IPS-NIHi11 (cell line): Measurements from ENCODE around the gene AGO3.
A peak's percentile ranks its signal among the peaks of the same experiment; 100 is the strongest.
"Not testable (repeated sequence)": the region's sequence is repeated elsewhere in the genome, so short reads cannot be mapped to it uniquely, and the experiment has no call there.

Experiments used
- DNase-seq: peaks from one replicate; pipeline ENCODE4 v3.0.0; 2012; ENCODE audit warnings: mixed read lengths, low spot score

Gene AGO3

DNA sequence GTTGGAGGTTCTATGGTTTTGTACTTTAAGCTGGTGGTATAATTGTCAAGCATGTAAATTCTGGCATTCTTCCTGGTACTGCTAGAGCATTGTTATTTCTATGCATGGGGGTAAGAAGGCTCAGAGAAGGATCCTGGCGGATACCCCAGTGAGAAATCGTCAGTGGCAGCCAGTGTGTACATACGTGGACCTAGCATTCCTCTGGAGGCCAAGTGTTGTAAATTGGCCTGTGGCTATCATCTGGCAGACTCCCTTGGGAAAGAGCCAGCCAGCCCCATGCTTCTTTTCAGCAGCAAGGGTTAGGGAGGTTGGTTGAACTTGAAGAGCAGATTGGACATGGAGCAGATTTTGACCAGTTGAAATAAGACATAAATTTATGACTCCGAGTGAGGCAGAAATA, 5.2 kb upstream of the AGO3 start:
- DNase-seq, result no peak

DNA sequence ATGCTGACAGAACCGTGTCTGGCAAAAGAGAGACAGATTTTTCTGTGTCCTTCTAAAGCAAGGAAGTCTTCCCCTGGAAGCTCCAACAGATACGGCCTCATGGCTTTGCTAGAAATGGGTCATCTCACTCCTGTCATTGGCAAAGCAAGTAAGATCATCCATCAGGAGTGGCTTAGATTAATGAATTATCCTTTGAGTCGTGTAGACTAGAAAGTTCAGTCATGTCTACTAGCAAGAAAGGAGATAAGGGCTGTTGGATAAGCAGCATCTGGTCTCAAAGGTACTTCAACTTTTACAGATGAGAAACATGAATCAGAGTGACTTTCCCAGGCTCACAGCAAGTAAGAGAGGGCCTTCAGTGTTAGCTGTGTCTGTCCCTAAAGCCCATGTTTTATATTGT, 3.4 kb upstream of the AGO3 start:
- DNase-seq, result no peak

DNA sequence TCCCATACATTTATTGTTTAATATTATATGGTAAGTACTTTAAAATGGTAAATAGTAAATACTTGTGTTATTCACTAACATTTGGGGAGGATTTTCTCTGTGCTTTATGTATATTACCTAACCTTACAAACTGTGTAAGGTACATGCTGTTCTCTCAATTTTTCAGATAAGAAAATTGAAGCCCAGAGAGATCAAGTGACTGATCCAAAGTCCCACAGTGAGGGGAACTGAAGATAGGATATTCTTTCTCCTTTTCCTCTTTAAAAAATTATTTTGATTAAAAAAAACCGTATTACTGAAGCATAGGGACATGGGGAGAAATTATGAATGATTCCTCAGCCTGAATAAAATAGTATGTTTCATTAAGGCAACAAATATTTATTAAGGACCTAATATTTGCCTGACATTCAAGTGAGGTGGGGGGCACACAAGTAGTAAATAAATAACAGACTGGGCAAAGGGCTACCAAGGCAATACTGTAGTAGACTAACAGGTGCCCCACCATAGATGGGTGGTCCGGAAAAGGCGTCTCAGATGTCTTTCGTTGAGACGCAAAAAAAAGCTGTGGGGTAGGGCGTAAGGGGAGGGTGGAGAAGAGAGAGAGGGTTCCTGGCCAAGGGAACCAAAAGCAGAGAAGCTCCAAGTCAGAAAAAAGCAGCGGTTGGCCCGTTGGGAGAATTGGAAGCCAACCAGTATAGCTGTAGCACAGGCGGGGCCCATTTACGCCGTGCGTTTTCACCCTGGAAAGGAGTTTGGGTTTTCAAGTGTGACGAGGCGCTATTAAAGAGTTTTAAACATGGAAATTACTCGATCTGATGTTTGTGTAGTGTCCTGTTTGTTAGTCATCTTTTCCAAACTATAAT, 944 bp upstream of the AGO3 start:
- peak; percentile 73 for DNase-seq

DNA sequence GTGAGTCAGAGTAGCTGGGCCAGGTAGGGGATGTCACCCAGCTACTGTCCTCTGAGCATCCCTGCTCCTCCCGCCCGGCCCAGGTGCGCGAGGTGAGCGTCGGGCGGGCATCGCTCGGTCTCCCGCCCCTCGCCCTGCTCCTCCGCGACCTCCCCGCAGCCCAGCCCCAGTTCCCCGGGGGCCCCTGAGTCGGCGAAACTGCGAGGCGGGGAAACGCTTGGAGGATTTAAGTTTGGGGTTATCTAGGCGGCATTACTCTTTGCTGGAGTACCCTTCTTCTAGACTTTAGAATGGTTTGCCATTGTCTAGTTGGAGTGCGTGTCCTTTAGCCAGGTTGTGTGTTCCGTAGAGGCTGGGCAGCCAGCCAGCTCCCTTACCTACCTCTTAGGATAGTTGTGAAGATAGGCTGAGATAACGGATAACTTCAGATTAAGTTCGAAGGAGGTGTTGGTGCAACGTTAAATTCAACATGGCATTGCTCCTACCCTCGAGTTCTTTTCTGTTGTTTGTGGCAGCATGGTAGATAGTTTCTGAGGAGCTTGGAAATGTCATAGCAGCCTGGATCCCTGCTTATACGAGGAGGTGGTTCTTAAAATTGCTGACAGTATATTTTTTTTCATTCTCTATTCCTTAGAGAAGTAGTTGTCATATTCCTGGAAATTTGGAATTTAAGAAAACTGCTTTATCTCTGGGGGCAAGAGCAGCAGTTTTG, 697 bp downstream of the AGO3 start:
- peak; percentile 10 for DNase-seq

DNA sequence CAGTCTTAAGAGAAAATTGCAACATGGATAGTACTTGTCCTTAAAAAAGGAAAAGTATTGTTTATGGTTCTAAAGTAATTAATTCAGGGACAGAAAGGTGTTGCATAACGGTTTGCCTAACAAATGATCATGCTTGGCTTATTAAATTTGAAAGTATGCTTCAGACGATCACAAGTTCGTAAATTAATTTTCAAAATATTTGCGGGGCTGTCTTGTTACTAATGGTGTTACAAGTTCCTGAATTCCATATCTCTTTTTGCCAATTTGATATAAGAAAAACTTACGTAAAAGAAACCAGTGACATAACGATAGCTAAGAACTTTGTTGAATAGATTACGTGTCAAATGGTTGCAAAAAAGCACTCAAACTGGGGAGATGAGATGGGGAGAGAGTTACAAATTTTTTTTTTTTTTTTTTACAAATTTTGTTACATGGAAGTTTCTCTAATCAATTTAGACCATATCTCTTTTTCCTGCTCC, 1.3 kb downstream of the AGO3 start:
- no peak for DNase-seq

DNA sequence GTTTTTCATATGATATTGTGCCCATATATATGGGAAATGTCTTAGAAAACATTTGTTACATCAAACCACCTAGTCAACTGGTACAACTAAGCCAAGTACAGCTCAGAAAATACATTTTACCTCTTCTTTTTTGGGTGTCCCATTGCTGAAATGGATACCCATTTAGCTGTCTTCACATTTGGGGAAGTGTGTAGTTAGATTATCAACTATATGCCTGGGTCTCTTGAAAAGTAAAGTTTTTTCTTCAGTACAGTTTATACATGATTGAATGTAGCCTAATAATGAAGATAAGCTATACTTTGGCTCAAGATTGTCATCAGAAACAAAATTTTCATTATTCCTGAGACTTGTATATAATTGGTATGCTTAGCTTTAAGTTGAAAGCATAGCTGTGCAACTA, 2.0 kb downstream of the AGO3 start:
- DNase-seq, result no peak

DNA sequence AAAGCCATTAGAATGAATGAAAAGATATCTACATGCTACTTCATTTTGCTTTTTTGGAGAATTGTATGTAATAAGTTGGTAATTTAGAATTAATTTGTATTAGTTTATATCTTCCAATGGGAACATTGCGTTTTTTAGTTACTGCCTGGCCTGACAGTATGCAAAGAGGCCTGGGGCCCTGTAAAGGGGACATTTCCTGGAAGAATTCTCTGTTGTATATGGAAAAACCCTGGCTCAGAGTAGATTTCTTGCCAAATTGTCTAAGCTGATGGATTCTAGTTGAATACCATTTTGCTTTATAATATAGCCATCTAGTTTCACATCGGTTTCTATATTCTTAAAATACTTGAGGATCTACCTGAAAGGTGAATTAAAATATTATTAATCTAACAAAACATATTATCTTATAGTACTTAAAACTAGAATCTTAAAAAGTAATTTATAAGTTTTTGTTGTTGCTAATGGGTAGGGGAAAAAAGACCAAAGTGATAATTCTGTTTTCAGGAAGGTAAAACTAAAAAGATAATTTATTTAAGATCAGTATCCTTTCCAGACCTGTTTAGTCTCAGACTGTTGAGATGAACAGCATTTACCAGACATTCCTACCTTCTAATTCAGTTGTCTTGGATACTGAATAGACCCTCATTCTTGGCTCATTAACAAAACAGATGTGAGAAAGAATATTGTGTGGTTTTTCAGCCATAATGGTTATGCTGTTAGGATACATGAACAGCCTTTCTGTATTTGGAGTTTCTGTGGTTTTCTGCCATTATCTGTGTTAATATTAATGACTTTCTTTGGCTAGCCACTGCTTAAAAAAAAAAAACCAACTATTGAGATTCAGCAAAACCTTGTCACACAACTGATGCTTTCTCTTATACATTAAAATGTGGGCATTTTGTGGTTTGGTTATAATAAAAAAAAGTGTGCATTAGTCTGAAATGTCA, 4.8 kb downstream of the AGO3 start:
- DNase-seq, result no peak

DNA sequence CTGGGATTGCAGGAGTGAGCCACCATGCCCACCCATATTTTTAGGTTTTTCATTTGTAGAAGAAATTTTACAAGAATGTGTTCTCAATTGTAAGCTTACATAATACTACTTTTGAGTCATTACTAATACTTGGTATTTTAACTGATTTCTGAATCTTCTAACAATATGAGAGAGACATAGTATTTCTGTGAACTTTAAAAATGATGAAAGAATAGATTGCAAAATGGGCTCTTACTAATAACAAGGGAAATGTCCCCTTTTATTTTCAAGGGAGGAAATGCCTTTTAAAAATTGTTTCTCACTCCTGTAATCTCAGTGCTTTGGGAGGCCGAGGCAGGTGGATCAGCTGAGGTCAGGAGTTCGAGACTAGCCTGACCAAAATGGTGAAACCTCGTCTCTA, 5.9 kb downstream of the AGO3 start:
- no peak for DNase-seq

DNA sequence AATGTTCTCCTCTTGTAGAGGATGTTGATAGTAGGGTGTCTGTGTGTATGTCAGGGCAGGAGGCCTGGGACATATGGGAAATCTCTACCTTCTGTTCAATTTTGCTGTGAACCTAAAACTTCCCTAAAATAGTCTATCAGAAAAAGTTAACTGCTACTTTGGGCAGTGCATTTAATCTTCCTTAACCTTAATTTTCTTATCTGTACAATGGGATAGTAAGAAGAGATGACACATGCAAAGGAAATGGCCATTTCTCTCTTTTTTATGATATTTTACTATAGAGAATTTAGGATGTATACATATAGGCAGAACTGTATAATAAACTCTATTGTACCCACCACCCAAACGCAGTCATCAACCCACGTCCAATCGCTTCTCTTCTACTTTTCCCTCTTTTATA, 8.6 kb downstream of the AGO3 start:
- DNase-seq, result no peak

DNA sequence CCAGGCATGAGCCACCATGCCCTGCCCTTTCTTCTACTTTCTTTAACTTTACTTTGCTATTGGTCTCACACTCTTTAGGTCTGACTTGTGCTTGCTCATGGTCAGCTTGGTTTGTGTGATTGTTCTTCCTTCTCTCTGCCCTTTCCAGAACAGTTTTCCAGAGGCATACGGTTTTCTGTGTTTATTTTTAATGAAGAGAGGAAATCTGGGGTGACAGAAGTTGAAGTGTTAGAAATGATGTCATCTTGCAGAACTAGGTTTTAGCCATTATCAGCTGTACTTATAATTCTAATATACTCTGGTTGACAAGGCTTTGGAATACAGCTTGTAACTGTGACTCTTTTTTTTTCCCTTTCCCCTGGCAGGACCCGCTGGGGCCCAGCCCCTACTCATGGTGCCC, 14.4 kb downstream of the AGO3 start:
- no peak for DNase-seq

DNA sequence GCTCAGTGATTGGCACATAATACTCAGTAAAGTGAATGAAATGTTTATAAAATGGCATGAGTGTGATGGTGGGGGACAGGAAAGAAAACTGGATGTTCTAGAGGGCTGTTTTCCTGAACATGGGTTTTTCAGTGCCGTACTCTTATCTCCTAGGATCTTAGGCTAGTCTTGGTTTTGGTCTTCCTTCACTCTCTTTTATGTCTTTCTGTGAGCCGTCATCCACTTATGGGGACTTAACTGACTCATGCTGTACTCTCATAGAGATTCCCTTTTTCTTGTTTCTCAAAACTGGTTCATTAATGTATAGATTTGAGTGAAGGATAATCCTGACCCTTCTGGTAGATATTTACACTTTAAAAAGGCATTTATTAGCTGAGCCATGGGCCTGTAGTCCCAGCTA, 16.6 kb downstream of the AGO3 start:
- no peak for DNase-seq

DNA sequence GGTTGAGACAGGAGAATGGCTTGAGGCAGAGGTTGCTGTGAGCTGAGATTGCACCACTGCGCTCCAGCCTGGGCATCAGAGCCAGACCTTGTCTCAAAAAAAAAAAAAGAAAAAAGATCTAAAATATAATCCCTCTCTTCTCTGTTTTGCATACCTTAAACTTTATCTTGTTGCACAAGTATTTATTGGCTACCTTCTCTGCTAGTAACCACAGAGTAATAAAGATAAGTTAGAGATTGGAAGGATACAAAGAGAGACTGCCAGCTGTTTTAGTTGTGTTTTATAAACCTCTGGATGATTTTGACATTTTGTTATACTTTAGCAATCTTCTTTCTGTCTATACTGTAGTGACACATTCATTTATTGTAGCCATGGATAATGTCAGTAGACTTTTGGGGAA, 27.7 kb downstream of the AGO3 start:
- no peak for DNase-seq

DNA sequence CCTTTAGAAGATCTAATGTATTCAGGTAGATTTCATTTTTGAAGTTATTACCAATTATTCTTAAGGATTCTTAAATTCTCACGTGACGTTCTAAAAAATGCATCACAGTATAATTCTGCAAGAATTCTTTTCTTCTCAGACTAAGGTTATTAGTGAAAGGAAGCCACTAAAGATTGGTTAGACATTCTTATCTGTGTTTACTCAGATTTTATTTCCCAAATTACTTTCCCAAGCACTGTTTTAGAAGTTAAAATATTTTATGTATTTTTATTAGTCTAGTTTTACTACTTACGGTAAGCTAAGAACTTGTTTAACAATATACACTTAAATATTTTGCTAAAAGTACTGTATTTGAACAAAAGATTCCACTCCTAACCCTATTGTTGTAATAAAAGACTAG, 28.4 kb downstream of the AGO3 start:
- DNase-seq, result no peak

DNA sequence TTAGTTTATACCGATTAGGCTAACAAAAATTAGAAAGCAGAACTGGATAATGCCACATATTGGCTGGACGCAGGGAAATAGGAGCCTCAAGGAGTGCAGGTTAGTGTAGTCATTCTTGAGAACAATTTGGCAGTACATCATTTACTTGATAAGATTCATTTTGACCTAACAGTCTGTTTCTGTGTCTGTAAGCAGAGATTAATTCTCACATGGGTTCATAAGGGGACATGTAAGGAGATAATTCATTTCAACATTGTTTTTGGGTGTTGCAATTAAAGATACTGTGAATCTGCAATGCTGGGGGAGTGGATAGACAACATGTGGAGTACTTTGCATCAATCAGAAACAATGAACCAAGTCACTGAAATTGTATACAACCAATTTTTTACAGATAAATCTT, 32.0 kb downstream of the AGO3 start:
- DNase-seq, result no peak

DNA sequence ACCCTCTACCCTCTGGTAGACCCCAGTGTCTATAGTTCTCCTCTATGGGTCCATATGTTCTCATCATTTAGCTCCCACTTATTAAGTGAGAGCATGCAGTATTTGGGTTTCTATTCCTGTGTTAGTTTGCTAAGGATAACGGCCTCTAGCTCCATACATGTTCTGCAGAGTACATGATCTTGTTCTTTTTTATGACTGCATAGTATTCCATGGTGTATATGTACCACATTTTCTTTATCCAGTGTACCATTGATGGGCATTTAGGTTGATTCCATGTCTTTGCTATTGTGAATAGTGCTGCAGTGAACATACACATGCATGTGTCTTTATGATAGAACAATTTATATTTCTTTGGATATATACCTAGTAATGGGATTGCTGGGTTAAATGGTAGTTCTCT, 33.4 kb downstream of the AGO3 start:
- DNase-seq, result not testable (repeated sequence)

DNA sequence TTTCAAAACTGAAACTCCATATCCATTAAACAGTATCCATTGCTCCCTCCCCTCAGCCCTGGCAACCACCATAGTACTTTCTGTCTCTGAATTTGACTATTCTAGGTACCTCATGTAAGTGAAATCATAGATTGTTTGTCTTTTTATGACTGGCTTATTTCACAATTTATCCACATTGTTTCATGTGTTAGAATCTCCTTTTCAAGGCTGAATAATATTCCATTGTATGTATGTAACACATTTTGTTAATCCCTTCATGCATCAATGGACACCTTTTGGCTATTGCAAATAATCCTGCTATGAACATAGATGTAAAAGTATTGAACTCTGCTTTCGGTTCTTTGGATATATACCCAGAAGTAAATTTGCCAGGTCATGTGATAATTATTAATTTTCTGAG, 37.5 kb downstream of the AGO3 start:
- DNase-seq, result no peak

DNA sequence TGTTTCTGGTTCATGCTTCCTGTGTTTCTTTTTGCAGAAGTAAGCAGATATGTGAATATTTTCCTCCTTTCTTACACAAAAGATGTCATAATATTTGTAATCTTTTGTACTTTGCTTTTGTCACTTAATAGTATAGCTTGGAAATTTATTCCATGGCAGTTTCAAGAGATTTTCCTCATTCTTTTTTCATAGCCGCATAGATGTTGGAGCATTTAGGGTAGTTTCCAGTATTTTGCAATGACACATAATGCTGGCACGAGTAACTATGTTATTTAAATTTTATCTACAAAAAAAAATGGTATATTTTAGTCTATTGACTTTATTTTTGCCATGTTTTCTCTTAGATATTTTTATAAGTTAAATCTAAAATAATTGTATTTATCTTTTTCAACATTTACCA, 40.7 kb downstream of the AGO3 start:
- DNase-seq, result no peak

DNA sequence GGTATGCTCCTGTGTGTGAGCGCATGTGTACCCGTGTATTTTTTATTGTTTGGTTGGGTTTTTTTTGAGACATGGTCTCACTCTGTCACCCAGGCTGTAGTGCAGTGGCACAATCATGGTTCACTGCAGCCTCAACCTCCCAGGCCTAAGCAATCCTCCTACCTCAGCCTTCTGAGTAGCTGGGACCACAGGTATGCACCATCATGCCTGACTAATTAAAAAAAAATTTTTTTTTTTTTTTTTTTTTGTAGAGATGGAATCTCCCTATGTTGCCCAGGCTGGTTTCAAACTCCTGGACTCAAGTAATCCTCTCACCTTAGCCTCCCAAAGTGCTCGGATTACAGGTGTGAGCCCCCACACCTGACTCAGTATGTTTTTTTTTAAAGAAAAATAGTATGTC, 41.7 kb downstream of the AGO3 start:
- not testable (repeated sequence) for DNase-seq

DNA sequence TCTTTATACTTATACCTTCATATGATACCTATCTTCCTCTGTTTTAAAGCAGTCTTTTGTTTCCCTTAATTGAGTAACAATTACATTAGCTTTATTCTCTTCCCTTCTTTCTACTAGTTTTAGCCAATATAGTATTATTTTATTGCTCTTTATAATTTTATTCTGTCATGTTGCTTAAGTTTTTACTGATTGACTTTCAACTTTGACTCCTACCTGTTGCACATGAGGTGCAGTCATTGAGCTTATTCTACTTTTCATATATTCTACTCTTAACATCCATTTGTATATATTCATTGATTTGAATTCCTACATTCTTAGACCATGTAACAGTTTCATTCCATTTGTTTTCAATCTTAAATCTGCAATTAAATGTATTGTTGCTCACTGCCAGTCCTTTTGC, 49.2 kb downstream of the AGO3 start:
- no peak for DNase-seq

DNA sequence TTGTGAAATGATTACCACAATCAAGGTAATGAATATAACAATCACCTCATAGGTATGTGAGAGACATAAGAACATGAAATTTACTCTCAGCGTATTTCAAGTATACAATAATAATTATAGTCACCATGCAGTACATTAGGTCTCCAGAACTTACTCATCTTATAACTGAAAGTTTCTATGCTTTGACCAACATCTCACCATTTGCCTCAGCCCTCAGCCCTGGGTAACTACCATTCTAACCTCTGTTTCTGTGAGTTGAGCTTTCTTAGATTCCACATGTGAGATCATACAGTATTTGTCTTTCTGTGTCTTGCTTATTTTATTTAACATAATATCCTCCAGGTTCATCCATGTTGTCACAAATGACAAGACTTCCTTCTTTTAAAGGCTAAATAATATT, 57.3 kb downstream of the AGO3 start:
- no peak for DNase-seq

DNA sequence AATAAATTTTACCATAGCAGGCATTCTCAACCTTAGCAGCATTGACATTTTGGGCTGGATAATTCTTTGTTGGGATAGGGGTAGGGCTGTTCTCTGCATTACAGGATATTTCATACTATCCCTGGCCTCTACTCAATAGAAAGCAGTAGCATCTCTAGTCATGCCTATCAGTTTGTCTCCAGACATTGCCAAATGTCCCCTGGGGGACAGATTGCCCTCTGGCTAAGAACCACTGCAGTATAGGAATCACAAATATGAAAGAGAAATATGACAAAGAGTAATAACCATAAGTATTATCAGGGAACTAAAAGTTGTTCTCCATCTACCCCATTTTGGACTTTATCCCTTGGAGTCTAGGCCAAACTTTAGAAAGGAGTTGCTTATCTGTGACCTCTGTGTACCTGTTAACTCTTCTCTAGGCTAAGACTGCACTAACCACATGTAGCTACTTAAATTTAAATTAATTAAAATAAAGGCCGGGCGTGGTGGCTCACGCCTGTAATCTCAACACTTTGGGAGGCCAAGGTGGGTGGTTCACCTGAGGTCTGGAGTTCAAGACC, 76.1 kb downstream of the AGO3 start:
- no peak for DNase-seq

DNA sequence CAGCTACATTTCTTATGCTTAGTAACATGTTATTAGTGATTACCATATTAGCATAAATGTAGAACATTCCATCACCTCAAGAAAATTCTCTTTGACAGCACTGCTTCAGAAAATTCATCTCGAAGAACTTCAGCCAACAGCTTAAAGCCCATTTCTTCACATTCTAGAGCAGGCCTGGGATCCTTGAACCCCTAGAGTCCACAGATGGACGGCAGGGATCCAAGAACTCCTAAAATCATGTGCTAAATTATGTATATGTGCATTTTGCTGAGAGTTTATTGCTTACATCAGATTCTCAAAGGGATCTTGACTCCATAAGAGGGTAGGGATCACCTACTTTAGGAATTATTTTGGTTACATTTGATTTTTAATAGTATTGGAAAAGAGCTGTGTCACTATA, 76.8 kb downstream of the AGO3 start:
- DNase-seq, result no peak
